IMR-90 (cell line): ENCODE results near the gene ZNHIT2. TPM values are rescaled to one million over a fixed set of nuclear protein-coding genes. Genes with fewer than 3 reads are reported as not detected.

Experiments
- ATAC-seq: fragments of 200-7000 bp; cut with Tn5 transposase; 2 replicates; pipeline ENCODE4 v1.9.1; 2020; ENCODE audit warnings: low read depth, mild to moderate bottlenecking, moderate library complexity
- BruUV-seq: library from RNA; stranded (reverse); fragments of 400-500 nt; replicated peaks from 2 replicates; lab custom pipeline; 2021; lab: Mats Ljungman, UMichigan
- CTCF ChIA-PET: fragments of 300-600 bp; formaldehyde crosslinking; extraction: SDS; loops from one replicate; lab custom pipeline; 2021; ENCODE audit warnings: antibody characterized with exemption; lab: Yijun Ruan, JAX
- POLR2A ChIA-PET: fragments of 300-600 bp; sonication (Branson Sonifier 250); formaldehyde crosslinking; loops from one replicate; lab custom pipeline; 2022; ENCODE audit warnings: antibody characterized with exemption; ENCODE audit not compliant: unreplicated experiment; lab: Charles Lee
- DNase-seq: peaks from one replicate; pipeline ENCODE4 v3.0.0; 2013
- H2AFZ ChIP-seq: replicated peaks from 2 replicates; pipeline ENCODE3; 2013; ENCODE audit warnings: low read length, mild to moderate bottlenecking; ENCODE audit not compliant: poor library complexity
- H2AK5ac ChIP-seq: 2 replicates; pipeline ENCODE4 v1.6.1; 2013; ENCODE audit warnings: low read depth, low read length, inconsistent platforms
- H2AK9ac ChIP-seq: replicated peaks from 2 replicates; pipeline ENCODE3; 2013; ENCODE audit warnings: mild to moderate bottlenecking, low read depth, low read length, moderate library complexity; ENCODE audit not compliant: poor library complexity
- H2BK120ac ChIP-seq: 2 replicates; pipeline ENCODE4 v1.6.1; 2013; ENCODE audit warnings: low read depth, low read length, inconsistent platforms
- H2BK15ac ChIP-seq: 3 replicates; pipeline ENCODE4 v1.6.1; 2013; ENCODE audit warnings: low read depth, low read length, inconsistent platforms
- H2BK20ac ChIP-seq: 2 replicates; pipeline ENCODE4 v1.6.1; 2013; ENCODE audit warnings: low read depth, mild to moderate bottlenecking, inconsistent platforms, low read length, moderate library complexity
- H2BK5ac ChIP-seq: 2 replicates; pipeline ENCODE4 v1.6.1; 2013; ENCODE audit warnings: mild to moderate bottlenecking, low read depth, low read length, inconsistent platforms; ENCODE audit not compliant: poor library complexity, severe bottlenecking
- H3K14ac ChIP-seq: replicated peaks from 2 replicates; pipeline ENCODE4 v1.6.1; 2013; ENCODE audit warnings: low read depth, low read length, inconsistent platforms
- H3K18ac ChIP-seq: 2 replicates; pipeline ENCODE4 v1.6.1; 2013; ENCODE audit warnings: low read depth, low read length, control low read depth
- H3K23ac ChIP-seq: 2 replicates; pipeline ENCODE4 v1.6.1; 2013; ENCODE audit warnings: low read depth, low read length, inconsistent platforms
- H3K27ac ChIP-seq: 2 replicates; pipeline ENCODE4 v1.5.1; 2013; ENCODE audit warnings: mild to moderate bottlenecking, control low read depth, low read length; ENCODE audit not compliant: insufficient read depth
- H3K27me3 ChIP-seq: 2 replicates; pipeline ENCODE4 v1.6.1; 2013; ENCODE audit warnings: low read length; ENCODE audit not compliant: control insufficient read depth, insufficient read depth
- H3K36me3 ChIP-seq: 2 replicates; pipeline ENCODE4 v1.6.1; 2013; ENCODE audit warnings: low read length, mixed read lengths; ENCODE audit not compliant: control insufficient read depth, insufficient read depth
- H3K4ac ChIP-seq: 2 replicates; pipeline ENCODE4 v1.6.1; 2013; ENCODE audit warnings: low read depth, low read length, inconsistent platforms
- H3K4me1 ChIP-seq: 2 replicates; pipeline ENCODE4 v1.6.1; 2013; ENCODE audit warnings: low read length, mixed read lengths; ENCODE audit not compliant: control insufficient read depth, insufficient read depth
- H3K4me2 ChIP-seq: 2 replicates; pipeline ENCODE4 v1.6.1; 2013; ENCODE audit warnings: low read depth, mild to moderate bottlenecking, control low read depth, low read length, moderate library complexity
- H3K4me3 ChIP-seq: 2 replicates; pipeline ENCODE4 v1.5.1; 2013; ENCODE audit warnings: low read depth, mild to moderate bottlenecking, control low read depth, low read length, moderate library complexity; ENCODE audit not compliant: insufficient read depth
- H3K56ac ChIP-seq: 2 replicates; pipeline ENCODE4 v1.6.1; 2013; ENCODE audit warnings: low read length, inconsistent platforms; ENCODE audit not compliant: insufficient read depth; ENCODE audit errors: extremely low read depth
- H3K79me1 ChIP-seq, 2 experiments: 2 replicates each; pipeline ENCODE4 v1.6.1; 2013; ENCODE audit warnings: low read length in 2 of 2, inconsistent platforms in 1 of 2, low read depth in 1 of 2
- H3K9ac ChIP-seq: 2 replicates; pipeline ENCODE4 v1.6.1; 2013; ENCODE audit warnings: low read depth, low read length, control low read depth
- H3K9me1 ChIP-seq: 2 replicates; pipeline ENCODE4 v1.6.1; 2013; ENCODE audit warnings: low read length, inconsistent platforms; ENCODE audit not compliant: insufficient read depth
- H3K9me3 ChIP-seq: 2 replicates; pipeline ENCODE4 v1.6.1; 2013; ENCODE audit warnings: low read length; ENCODE audit not compliant: control insufficient read depth, insufficient read depth
- H4K20me1 ChIP-seq: 2 replicates; pipeline ENCODE4 v1.6.1; 2013; ENCODE audit warnings: low read length, inconsistent platforms; ENCODE audit not compliant: insufficient read depth
- H4K5ac ChIP-seq: 2 replicates; pipeline ENCODE4 v1.6.1; 2013; ENCODE audit warnings: mild to moderate bottlenecking, low read depth, low read length, control low read depth
- H4K8ac ChIP-seq, 2 experiments: 2 replicates each; pipeline ENCODE4 v1.6.1; 2013; ENCODE audit warnings: low read depth in 2 of 2, low read length in 2 of 2, control low read depth in 1 of 2, inconsistent platforms in 1 of 2
- H4K91ac ChIP-seq: 2 replicates; pipeline ENCODE4 v1.6.1; 2013; ENCODE audit warnings: low read depth, low read length, inconsistent platforms; ENCODE audit not compliant: insufficient read depth
- CHD1 ChIP-seq: IDR thresholded peaks from 2 replicates; pipeline ENCODE4 v1.6.1; 2012; ENCODE audit warnings: low read depth, low read length, improper control_type of control experiment
- CTCF ChIP-seq: conservative IDR thresholded peaks from 2 replicates; pipeline ENCODE4 v1.5.1; 2012; ENCODE audit warnings: mild to moderate bottlenecking, low read depth, low read length, improper control_type of control experiment
- FOS ChIP-seq: fragments of 150-350 bp; IDR thresholded peaks from 2 replicates; pipeline ENCODE4 v1.6.1; 2016; ENCODE audit warnings: low read depth, low read length
- MXI1 ChIP-seq: IDR thresholded peaks from 2 replicates; pipeline ENCODE4 v1.6.1; 2012; ENCODE audit warnings: low read depth, mild to moderate bottlenecking, low read length, moderate library complexity, borderline replicate concordance
- NFE2L2 ChIP-seq: fragments of 150-350 bp; IDR thresholded peaks from 2 replicates; pipeline ENCODE4 v1.6.1; 2016; ENCODE audit warnings: low read depth, mild to moderate bottlenecking, low read length
- POLR2A ChIP-seq: IDR thresholded peaks from 2 replicates; pipeline ENCODE4 v1.6.1; 2012; ENCODE audit warnings: mild to moderate bottlenecking, low read depth, low read length
- RAD21 ChIP-seq: IDR thresholded peaks from 2 replicates; pipeline ENCODE4 v1.6.1; 2012; ENCODE audit warnings: low read length, improper control_type of control experiment
- RCOR1 ChIP-seq: IDR thresholded peaks from 2 replicates; pipeline ENCODE4 v1.6.1; 2012; ENCODE audit warnings: mild to moderate bottlenecking, low read length, improper control_type of control experiment; ENCODE audit not compliant: insufficient replicate concordance
- RFX5 ChIP-seq: IDR thresholded peaks from 2 replicates; pipeline ENCODE4 v1.8.0; 2012; ENCODE audit warnings: low read depth, mild to moderate bottlenecking, low read length, moderate library complexity
- SMC3 ChIP-seq: fragments of 150-350 bp; IDR thresholded peaks from 2 replicates; pipeline ENCODE4 v1.6.1; 2016; ENCODE audit warnings: low read depth, mild to moderate bottlenecking, antibody characterized with exemption, low read length, moderate library complexity
- USF2 ChIP-seq: fragments of 150-350 bp; IDR thresholded peaks from 2 replicates; pipeline ENCODE4 v1.6.1; 2017; ENCODE audit warnings: mild to moderate bottlenecking, antibody characterized with exemption, low read length, low read depth
- WGBS, 2 experiments: methylation state at CpG; one replicate each; pipeline versions ENCODE4 v1.1.5 to v1.1.7; 2013; ENCODE audit warnings: missing lambda C conversion rate in 2 of 2; ENCODE audit not compliant: insufficient read length in 1 of 2; ENCODE audit errors: extremely low coverage in 2 of 2; 5-methylcytosine and 5-hydroxymethylcytosine counted together
- dilution Hi-C: fragments of 300-500 bp; cut with HindIII; formaldehyde crosslinking; loops from one replicate; pipeline ENCODE4 v1.14.3; 2018; ENCODE audit warnings: low sequenced_read_pairs; ENCODE audit not compliant: unreplicated experiment
- in situ Hi-C: fragments of 300-500 bp; cut with MboI; formaldehyde crosslinking; loops from 3 replicates; pipeline ENCODE4 v1.14.3; 2019; ENCODE audit warnings: low sequenced_read_pairs, inconsistent platforms, mixed read lengths
- intact Hi-C: fragments of 100-400 bp; cut with micrococcal nuclease; formaldehyde crosslinking; loops from 2 replicates; pipeline ENCODE4 v1.10.0; 2022
- polyA plus RNA-seq, 3 experiments: library from polyadenylated mRNA; depleted of rRNA; stranded (reverse); fragments of >200 nt; gene quantifications; 2 replicates each; pipeline ENCODE4 v1.2.3, GENCODE V29; 2012; ENCODE audit warnings: low replicate concordance in 1 of 3
- total RNA-seq: library from RNA; depleted of rRNA; stranded (reverse); fragments of >200 nt; gene quantifications from 2 replicates; pipeline ENCODE4 v1.2.3, GENCODE V29; 2012

ZNHIT2 gene
- total and polyA plus RNA-seq, 2 of the 4 experiments (the other 2 are of a cell fraction): 3.9 to 5.9 TPM

- Histone ChIP-seq H3K9me1 (no peaks in the 10 kb centered on the region), H2AK5ac (no peak overlapping the region), H3K23ac (no peak overlapping the region), H2AK9ac (no peak overlapping the region), H4K8ac (no peak overlapping the region), H3K14ac (no peak overlapping the region), H2AFZ (no peak overlapping the region), H3K27ac (no peak overlapping the region), H3K4ac (no peak overlapping the region), H3K79me1 (peaks cover 0 to 24% of the 10 kb centered on the region in 2 experiments; a peak in 3 of 4 replicates), H2BK15ac (no peak overlapping the region), H3K4me2 (no peak overlapping the region), H4K5ac (no peak overlapping the region), H3K18ac (no peak overlapping the region), H4K20me1 (peaks cover 11% of the 10 kb centered on the region; the same call in 1 of the 2 replicates), H4K91ac (no peak overlapping the region), H2BK120ac (no peak overlapping the region), H3K9me3 (no peaks in the 10 kb centered on the region), H3K27me3 (no peaks in the 10 kb centered on the region), H2BK5ac (no peak overlapping the region), H3K4me3 (no peak overlapping the region), H3K36me3 (peaks cover 11% of the 10 kb centered on the region; the same call in 1 of the 2 replicates), H3K9ac (no peak overlapping the region), H3K56ac (no peak overlapping the region), H3K4me1 (peaks cover 13% of the 10 kb centered on the region; the same call in 1 of the 2 replicates), H2BK20ac (no peak overlapping the region)
- dilution Hi-C loops: no loop called here
- no peak for DNase-seq
- POLR2A ChIA-PET: no interaction called here
- no peak for ATAC-seq
- in situ Hi-C loops: no loop called here
- WGBS, 2 experiments: 90% methylated on average over 12 of the region's 36 CpGs; no CpG with 5 or more reads in 1 of the 2 experiments
- CTCF ChIA-PET: interaction anchor here (1.2 to 3.5 kb wide), 3 partner anchors 7 to 97 kb away, joined by 3 to 15 read pairs (median 5); no protein-coding TSS in a partner anchor
- intact Hi-C loops: loop anchor here (2.0 to 5.0 kb wide), 2 partner anchors 143 to 263 kb away; no protein-coding TSS in a partner anchor
- TF ChIP-seq RFX5 (no peak), CTCF (no peak), FOS (no peak), USF2 (no peak), RAD21 (no peak), SMC3 (no peak), CHD1 (no peak), MXI1 (no peak), NFE2L2 (no peak), POLR2A (no peak), RCOR1 (no peak)
- no TSS peak for BruUV-seq
Observed at GRCh38 chr11:65109231-65110198, 8.0 kb downstream of the ZNHIT2 start.
